Medulla oblongata (tissue), 1 donor: Measurements from ENCODE around the gene RRBP1.

Source experiments
- DNase-seq: peaks from one replicate; pipeline ENCODE4 v3.0.0-alpha.2; 2015; ENCODE audit errors: extremely low spot score

RRBP1 gene

GRCh38 chr20:17636523-17637412, 45.3 kb downstream of the RRBP1 start:
- DNase-seq: peak; percentile 93

DNA sequence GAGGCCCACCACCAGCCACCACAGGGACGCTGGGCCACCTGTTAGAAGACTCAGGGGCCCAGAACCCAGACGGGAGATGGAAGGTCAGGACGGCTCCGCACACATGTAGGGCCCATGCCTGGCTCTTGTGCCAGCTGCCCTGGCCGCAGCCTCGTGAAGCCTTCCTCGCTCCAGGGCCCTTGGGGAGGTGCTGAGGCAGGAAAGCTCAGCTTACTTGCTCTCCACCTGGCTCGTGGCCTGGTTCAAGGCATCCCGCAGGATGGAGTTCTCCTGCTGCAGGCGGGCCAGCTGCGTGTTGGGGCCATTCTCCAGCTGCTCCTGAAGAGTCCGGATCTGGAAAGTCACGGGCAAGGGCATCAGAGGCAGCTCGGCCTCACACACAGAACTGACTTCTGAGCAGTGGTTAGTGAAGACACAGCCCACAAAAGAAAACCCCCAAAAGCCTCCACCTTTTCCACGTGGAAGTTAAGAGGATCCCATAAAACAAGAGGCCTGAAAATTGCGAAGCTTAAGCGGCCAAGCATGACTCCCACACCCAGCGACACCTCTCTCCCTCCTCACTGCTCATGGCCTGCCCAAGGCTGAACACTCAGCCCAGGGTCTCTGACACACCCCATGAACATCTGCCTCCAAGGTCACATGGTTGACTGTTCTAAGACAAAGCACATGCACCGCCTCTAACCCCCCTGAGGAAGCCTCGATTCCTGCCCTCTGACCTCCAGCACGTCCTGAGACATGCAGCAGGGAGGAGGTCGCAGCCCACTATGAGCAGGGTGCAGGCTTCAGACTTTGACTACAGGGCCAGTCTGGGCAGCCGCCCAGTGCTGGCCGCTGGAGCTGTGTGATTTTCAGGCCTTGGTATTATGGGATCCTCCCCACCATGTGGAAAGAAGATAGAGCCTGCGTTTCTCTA, 46.5 kb downstream of the RRBP1 start:
- no peak for DNase-seq

DNA sequence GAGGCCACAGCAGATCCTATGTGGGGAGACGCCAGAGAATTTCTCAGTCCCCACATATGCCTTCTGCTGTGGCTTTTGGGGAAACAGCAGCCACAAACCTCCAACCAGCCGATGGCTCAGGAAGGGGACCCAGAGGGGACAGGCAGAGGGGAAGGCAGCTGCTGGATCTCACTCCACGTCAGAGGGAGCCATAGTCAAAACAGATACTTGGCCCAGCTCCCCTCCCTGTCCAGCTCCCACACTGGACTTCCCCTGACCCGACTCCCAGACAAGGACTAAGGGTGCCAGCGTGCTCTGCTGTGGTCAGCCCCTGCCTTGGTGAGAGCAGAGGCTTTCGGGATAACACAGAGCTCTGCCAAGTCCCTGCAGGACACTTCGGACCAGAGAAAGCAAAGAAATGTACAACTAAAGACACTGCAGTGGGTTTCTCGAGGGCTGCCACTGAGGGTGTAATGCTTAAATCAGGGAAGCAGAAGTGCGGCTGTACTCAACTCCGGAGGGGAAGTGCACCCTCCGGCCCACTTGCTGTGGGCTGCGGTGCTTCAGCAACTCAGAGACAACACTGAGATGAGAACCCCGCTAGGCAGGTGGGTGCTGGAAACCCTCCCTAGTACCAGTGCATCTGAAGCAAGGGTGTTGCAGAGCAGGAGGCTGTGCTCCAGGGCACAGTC, 47.2 kb downstream of the RRBP1 start:
- DNase-seq: peak; percentile 70

DNA sequence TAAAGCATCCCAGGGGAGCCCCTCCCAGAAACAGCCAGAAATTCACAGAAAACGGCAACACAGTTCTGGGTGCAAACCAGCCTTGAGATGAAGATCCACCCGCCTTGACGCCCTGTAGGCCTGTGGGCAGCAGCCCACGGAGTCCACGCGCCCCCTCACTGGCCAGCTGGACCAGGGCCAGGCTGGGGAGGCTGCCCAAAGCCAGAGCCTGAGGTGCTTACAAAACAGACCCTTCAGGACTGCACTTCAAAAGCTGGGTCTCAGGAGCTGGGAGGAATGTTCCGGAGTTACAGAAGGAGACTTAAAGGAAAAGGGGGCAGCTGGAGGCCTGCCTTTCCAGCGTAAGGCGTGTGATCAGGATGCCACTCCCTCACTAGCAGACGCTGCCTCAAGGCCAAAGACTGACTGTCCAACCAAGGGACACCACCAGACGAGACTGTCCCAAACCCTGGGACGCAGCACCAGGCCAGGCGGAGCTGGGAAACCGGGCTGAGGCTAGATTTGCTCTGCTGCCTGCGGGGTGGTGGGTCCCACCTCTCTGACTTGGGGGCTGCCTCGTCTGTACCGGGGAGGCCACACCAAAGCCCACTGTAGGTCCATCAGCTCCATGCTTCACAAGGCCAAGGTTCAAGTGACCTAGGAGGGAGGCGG, 48.1 kb downstream of the RRBP1 start:
- no peak for DNase-seq

DNA sequence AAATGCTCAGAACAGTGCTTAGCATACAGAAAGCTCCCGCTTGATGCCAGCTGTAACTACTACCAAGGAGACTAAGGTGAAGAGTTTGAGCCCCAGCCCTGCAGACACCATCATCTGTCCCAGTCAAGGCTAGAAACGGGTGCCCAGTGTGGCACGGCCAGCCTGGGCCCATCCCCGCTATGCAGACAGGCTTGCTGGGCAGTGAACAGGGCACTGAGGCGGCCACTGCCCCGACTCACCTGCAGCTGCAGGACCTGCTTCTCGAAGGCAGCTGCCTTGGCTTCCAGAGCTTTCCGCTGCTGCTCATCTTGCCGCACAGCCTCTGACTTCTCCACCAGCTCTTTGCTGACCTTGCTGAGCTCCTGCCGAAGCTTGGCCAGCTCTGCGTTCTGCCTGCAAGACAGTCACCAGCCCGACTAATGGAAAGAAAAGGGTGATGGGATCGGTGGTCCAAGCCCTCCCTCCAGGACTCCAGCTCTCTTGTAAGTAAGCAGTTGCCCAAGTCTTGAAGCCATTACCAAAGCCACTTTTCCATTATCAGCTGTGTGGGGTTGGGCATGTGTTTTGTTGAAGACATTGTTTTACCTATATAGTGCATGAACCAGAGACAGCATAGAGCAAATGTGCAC, 48.7 kb downstream of the RRBP1 start:
- no peak for DNase-seq

GRCh38 chr20:17631576-17632319, 50.3 kb downstream of the RRBP1 start:
- no peak for DNase-seq

DNA sequence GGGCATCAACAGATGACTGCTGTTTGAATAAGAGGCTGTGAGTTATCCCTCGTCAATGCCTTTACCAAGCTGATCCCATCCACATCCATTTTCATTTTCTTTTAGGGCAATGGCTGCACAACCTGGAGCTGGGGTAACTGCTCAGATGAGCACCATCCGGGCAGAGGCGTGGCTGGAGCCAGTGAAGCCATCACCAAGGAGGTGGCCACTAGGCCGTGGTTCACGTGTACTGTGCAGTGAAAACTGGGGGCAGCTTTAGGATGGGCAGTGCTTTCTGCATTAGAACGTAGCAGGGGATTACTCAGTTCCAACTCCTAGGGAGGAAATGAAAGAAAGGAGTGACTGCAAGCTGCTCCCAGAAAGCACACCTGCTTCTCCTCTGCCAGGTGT, 51.2 kb downstream of the RRBP1 start:
- no peak for DNase-seq

- DNase-seq: no peak
These were observed 51.8 kb downstream of the RRBP1 start for GRCh38 chr20:17630151-17630805.

- DNase-seq: no peak
These were observed 52.4 kb downstream of the RRBP1 start for GRCh38 chr20:17629678-17630089.

DNA sequence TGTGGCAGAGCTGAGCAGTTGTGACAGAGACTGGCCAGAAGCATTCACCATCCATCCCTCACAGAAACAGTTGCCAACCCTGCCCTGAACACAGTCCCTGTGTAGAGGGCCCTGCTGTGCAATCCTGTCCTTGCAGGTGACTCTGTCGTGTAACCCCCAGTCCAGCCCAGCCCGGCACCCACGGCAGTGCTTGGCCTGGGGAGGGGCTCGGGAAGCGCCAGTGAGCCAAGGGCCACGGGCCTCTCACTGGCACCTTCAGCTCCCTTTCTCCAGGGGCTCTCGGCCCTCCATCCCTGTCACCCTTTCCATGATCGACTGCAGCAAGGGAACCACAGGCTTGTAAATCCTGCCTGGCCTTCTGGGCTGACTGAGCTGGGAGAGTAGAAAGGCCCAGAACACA, 53.0 kb downstream of the RRBP1 start:
- DNase-seq: no peak

DNA sequence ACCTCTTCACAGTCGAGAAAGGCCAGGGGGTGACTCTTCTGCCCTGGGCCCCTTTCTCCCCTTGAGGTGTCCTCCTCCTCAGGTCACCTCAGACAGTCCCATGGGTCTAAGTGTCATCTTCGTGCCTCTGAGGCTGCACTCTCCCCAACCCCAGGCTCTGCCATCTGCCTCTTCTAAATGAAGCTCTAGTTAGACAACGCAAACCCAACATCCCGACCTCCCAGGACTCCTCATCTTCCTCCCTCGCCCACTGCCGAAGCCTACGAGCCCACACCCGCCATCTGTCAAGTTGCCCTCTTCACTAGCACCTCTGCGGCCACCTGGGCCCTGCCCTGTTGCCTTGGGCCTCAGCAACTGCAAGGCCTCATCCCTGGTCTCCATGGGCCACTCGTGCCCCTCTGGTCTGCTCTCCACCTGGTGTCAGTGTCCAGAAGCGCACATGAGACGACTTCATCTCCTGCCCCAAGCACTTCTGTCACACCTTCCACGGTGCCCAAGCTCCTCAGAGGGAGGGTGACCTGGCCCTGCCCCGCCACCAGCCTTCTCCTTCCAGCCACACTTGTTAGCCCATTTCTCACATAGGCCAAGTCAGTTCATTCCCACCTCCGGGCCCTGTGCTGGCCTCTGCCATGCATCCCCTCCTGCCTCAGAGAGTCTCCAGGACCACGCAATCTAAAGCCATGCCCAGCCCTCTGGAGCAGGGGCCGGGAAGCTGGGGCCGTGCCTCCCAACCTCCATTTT, 53.8 kb downstream of the RRBP1 start:
- no peak for DNase-seq

- no peak for DNase-seq
These were observed 54.7 kb downstream of the RRBP1 start for GRCh38 chr20:17627101-17627955.

DNA sequence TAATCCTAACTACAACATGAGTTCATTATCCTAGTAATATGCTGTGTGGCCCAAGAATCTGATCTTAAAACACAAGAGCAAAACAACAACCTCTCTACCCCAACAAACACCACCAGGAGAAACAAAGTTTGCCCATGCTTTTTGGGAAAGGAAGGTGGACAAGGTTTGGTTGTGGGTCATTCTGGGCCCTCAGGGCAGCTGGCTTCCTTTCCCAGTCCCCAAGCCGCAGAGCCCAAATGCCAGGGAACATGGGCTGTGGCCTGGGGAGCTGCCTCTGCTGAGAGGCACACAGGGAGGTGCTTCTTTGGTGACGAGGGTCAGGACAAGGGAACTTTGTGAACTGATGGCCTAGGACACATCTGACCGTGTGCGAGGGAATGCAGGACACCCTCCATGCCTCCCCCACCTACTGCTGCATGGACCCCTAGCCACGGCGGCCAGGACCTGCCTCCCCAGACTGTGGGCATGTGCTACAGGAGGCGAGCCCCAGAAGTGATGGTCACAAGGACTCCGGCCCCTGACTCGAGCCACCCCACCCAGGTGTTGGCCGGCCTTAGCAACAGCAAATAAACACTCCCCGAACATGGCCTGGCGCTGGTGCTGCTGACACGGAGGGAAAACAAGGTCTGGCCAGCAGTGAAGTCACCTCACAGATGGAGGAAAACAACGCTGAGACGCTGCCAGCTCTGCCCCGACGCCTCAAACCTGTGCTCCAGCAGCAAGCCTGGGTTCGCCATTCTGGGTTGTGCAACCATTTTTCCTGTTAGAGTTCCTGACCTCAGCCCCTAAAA, 55.6 kb downstream of the RRBP1 start:
- DNase-seq: no peak

- DNase-seq: no peak
These were observed 56.6 kb downstream of the RRBP1 start for GRCh38 chr20:17625246-17626051.

DNA sequence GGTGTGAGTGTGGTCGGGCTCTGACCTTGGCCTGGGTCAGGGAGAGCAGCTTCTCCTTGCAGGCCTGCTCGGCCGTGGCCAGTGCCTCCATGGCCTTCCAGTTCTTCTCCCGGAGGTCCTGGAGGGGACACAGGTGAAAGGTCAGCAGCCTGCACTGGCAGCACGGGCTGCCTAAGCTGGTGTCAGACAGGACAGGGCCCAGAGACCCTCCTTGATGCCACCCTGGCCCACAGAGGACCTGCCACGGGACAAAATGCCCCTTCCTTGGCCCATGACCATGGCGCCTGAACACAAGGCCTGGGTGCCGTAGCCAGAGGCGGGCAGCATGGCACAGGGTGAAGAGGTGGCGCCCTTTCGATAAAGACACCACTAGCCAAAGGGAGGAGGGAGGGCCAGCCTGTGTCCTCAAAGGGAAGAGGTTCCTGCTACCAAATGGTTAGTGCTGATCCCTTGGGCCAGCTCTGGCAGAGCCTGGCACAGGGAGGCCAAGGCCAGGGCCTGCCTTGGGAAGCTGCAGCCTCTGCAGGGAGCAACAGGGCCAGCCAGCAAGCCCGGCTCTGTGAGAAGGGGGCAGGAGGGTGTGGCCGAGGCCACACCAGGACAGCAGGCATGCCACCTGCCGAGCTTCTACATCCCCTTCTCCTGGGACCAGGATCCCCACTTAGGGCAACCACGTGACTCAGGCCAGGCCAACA, 57.3 kb downstream of the RRBP1 start:
- no peak for DNase-seq

GRCh38 chr20:17624070-17624469, 58.0 kb downstream of the RRBP1 start:
- no peak for DNase-seq
